IPS-18a (cell line): ENCODE data around the gene EPB41L1.

Source experiments
- H3K27ac ChIP-seq: one replicate; pipeline ENCODE4 v1.5.1; 2013; ENCODE audit warnings: low read length
- H3K27me3 ChIP-seq: one replicate; pipeline ENCODE4 v1.6.1; 2013; ENCODE audit warnings: mild to moderate bottlenecking, low read length; ENCODE audit not compliant: control insufficient read depth, insufficient read depth
- H3K36me3 ChIP-seq: one replicate; pipeline ENCODE4 v1.6.1; 2013; ENCODE audit warnings: low read depth, low read length; ENCODE audit not compliant: control insufficient read depth
- H3K4me1 ChIP-seq: one replicate; pipeline ENCODE4 v1.6.1; 2013; ENCODE audit warnings: low read depth, low read length; ENCODE audit not compliant: control insufficient read depth
- H3K4me3 ChIP-seq: one replicate; pipeline ENCODE4 v1.5.1; 2013; ENCODE audit warnings: low read length
- H3K9ac ChIP-seq: one replicate; pipeline ENCODE4 v1.6.1; 2013; ENCODE audit warnings: mild to moderate bottlenecking, low read length, moderate library complexity
- H3K9me3 ChIP-seq: one replicate; pipeline ENCODE4 v1.6.1; 2013; ENCODE audit warnings: low read depth, low read length; ENCODE audit not compliant: control insufficient read depth

EPB41L1 gene

DNA sequence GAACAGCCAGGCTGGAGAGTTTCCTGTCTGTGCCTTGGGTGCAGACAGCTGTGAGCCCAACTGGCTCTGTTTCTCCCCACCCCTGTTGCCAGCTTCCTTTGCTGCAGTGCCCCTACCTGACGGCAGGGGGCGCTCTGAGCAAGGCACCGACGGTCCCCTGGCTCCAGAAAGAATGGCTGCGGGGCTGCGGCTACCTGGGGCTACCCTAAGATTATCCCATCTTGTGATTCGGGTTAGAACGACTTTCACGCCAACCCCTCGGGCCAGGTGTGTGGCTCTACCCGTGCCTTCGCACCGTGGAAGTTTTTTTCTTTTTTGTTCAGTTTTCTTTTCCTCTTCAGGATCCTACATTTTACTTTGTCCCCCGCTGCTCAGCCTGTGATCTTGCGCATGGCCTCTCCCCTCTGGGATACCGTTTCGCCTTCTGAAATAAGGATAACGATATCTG is 48.4 kb downstream of the EPB41L1 start:
- Histone ChIP-seq H3K27ac (no peak overlapping the region), H3K27me3 (no peaks in the 10 kb centered on the region), H3K9me3 (no peaks in the 10 kb centered on the region), H3K9ac (no peak overlapping the region), H3K36me3 (no peaks in the 10 kb centered on the region), H3K4me1 (no peaks in the 10 kb centered on the region), H3K4me3 (no peak overlapping the region)

DNA sequence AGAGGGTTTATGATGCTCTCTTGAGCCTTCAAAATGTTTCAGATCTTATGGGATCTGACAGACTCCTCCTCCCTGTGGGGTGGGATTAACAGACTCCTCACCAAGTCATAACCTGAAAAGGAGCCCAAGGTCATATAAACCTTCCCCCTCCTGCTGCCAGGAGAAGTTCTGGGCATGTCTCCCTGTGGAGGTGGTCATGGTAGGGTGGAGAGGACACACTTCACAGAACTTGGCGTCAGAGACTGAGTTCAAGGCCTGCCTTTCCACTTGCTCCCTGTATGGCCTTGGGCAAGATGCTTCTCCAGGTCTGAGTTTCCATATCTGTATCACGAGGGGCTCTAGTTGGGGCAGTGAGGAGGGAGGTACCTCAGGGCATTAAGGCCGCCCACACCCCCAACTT is 49.3 kb downstream of the EPB41L1 start:
- H3K4me3 ChIP-seq, result no peak overlapping the region
- no peak overlapping the region for H3K27ac ChIP-seq
- H3K9me3 ChIP-seq, result no peaks in the 10 kb centered on the region

DNA sequence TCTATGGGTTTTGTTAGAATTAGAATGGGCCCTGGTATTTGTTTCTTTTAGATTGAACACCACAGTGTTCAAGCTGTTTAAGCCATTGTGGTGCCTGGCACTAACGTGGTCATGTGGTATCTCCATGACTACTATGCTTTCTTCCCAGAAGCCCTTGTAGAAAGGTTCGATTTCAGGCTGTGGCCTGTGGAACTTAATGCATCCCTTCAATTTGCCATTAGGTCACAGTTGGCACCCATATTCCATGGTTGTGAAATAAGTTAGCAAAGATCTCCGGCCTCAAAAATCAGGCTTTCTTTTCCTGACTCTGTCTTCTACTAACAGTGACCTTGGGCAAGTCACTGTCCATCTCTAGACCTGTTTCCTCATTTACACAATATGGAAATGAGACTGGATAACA is 50.5 kb downstream of the EPB41L1 start:
- no peaks in the 10 kb centered on the region for H3K36me3 ChIP-seq
- H3K27me3 ChIP-seq, result no peaks in the 10 kb centered on the region
- no peak overlapping the region for H3K9ac ChIP-seq
- no peaks in the 10 kb centered on the region for H3K9me3 ChIP-seq
- H3K4me1 ChIP-seq, result no peaks in the 10 kb centered on the region
- H3K4me3 ChIP-seq, result no peak overlapping the region
- no peak overlapping the region for H3K27ac ChIP-seq

More for the DNA sequence above, 49.3 kb downstream of the EPB41L1 start:
- Histone ChIP-seq H3K36me3 (no peaks in the 10 kb centered on the region), H3K9ac (no peak overlapping the region), H3K4me1 (no peaks in the 10 kb centered on the region), H3K27me3 (no peaks in the 10 kb centered on the region)

DNA sequence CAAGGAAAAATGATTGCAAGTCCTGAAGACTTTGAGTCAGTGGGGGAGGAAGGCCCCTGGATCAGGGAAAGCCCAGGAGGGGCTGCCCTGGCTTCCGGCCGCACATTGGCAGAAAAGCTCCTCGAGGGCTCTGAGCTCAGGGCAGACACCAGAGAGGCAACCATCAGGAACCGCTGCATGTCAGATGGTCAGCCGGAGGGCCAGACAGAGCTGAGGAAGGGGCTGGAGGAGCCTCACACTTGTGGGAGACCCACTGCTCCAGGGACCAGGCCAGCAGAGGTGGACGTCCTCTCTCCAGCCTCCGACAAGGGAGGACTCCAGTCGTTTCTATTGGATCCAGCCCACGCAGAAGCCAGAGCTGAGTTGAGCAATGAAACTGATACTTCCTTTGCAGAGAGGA is 51.5 kb downstream of the EPB41L1 start:
- no peaks in the 10 kb centered on the region for H3K9me3 ChIP-seq
- no peak overlapping the region for H3K9ac ChIP-seq
- no peak overlapping the region for H3K4me3 ChIP-seq
- no peak overlapping the region for H3K27ac ChIP-seq
- H3K36me3 ChIP-seq, result no peaks in the 10 kb centered on the region
- no peaks in the 10 kb centered on the region for H3K4me1 ChIP-seq
- H3K27me3 ChIP-seq, result no peaks in the 10 kb centered on the region

DNA sequence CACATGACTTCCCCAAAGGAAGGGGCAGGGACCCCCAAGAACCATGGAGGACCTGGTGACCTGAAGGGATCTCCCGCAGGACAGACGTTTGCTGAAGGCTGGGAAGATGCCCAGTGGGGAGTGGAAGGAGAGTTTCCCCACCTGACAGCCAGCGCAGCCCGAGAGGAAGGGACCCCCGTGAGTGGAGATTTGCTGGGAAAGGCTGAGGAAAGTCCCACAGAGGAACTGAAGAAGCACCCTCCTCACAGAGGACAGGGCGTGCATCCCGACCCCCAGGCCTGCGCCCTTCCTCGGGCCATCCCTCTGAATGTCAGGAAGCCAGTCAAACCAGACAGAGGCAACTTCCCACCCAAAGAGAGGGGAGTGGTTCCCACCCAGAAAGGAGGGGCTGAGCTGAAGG is 52.1 kb downstream of the EPB41L1 start:
- H3K9ac ChIP-seq, result no peak overlapping the region
- H3K27ac ChIP-seq, result no peak overlapping the region
- H3K27me3 ChIP-seq, result no peaks in the 10 kb centered on the region
- no peaks in the 10 kb centered on the region for H3K36me3 ChIP-seq
- no peak overlapping the region for H3K4me3 ChIP-seq
- no peaks in the 10 kb centered on the region for H3K9me3 ChIP-seq
- no peaks in the 10 kb centered on the region for H3K4me1 ChIP-seq

DNA sequence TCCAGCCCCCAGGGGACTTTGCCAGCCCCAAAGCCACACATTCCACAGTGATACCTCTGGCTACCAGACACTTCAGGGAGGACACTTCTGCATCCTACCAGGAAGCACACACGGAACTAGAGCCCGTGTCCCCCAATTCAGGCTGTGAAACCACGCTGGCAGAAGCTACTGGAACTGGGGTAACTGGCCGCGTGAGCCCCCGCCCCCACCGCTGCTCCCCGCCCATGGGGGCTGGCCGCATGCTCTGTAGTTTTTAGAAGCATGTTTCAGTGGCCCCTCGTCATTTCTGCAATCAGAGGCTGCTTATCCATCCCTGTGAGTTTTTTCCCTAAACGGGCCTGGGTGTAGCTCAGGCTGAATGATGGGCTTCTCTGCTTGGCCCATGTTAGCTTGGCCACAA is 53.1 kb downstream of the EPB41L1 start:
- H3K36me3 ChIP-seq, result no peaks in the 10 kb centered on the region
- no peak overlapping the region for H3K4me3 ChIP-seq
- H3K9me3 ChIP-seq, result no peaks in the 10 kb centered on the region
- H3K4me1 ChIP-seq, result no peaks in the 10 kb centered on the region
- H3K27ac ChIP-seq, result no peak overlapping the region
- H3K27me3 ChIP-seq, result no peaks in the 10 kb centered on the region
- no peak overlapping the region for H3K9ac ChIP-seq

DNA sequence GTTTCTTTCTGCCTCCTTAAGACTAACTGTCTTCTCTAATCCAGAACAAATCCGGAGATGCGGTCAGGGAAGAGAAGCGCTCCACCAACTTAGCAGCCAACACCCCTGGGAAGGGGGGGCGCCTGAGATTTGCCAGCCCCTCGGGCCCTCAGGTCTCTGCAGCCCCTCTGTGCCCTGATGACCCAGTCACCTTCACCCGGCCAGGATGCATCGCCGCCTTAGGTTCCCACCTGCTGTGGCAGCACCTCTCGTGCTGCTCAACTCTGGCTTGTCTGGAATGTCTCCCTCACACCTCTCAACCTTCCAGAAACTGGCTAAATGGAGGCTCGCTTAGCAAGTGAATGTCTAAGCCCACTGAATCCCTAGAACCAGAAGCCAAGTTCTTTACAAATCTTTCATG is 53.7 kb downstream of the EPB41L1 start:
- H3K27ac ChIP-seq, result no peak overlapping the region
- no peaks in the 10 kb centered on the region for H3K36me3 ChIP-seq
- no peak overlapping the region for H3K4me3 ChIP-seq

DNA sequence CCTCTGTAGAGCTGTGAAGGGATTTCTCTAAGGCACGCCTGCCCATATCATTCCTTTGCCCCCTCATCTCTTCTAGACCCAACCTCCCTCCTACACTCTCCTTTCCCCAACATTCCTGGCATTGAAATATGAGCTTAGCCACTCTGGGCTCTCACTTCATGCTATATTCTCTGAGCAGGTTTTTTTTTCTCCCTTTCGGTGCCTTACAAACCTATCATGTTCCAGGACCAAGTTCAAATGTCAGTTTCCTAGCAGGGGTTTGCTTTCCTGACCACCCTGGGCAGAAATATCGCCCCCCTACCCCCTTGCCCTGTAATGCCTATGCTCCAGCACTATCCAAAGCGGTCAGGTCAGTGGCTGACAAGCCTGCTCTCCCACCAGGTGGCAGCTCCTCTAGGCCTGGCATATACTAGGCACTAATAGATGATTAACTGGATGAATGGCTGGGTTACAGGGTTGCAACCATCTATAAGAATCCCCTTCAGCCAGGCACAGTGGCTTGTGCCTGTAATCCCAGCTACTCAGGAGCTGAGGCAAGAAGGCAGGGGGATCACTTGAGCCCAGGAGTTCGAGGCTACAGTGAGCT is 56.0 kb downstream of the EPB41L1 start:
- H3K36me3 ChIP-seq, result no peaks in the 10 kb centered on the region
- no peak overlapping the region for H3K4me3 ChIP-seq
- H3K27ac ChIP-seq, result no peak overlapping the region
- no peak overlapping the region for H3K9ac ChIP-seq
- no peaks in the 10 kb centered on the region for H3K4me1 ChIP-seq
- H3K9me3 ChIP-seq, result no peaks in the 10 kb centered on the region
- H3K27me3 ChIP-seq, result no peaks in the 10 kb centered on the region

More for the DNA sequence above, 53.7 kb downstream of the EPB41L1 start:
- Histone ChIP-seq H3K4me1 (no peaks in the 10 kb centered on the region), H3K27me3 (no peaks in the 10 kb centered on the region), H3K9me3 (no peaks in the 10 kb centered on the region), H3K9ac (no peak overlapping the region)

DNA sequence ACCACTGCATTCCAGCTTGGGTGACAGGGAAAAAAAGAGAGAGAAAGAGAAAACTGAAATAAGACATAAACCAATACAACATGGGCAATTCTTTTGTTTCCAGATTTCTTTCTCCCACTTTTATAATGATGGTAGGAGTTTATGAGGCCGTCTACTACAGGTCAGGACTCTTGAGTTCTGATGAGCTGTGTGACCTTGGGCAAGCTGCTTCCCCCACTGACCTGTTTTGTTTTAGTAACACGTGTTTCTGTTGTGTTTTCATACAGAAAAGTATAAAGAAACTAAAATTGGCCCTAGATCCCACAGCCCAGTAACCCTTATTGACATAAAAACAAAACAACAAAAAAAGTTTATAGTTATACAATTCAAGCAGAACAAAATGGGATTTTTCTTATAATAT is 58.8 kb downstream of the EPB41L1 start:
- Histone ChIP-seq H3K36me3 (no peaks in the 10 kb centered on the region), H3K9me3 (no peaks in the 10 kb centered on the region), H3K4me1 (no peaks in the 10 kb centered on the region), H3K4me3 (no peak overlapping the region), H3K27ac (no peak overlapping the region), H3K9ac (no peak overlapping the region), H3K27me3 (no peaks in the 10 kb centered on the region)

DNA sequence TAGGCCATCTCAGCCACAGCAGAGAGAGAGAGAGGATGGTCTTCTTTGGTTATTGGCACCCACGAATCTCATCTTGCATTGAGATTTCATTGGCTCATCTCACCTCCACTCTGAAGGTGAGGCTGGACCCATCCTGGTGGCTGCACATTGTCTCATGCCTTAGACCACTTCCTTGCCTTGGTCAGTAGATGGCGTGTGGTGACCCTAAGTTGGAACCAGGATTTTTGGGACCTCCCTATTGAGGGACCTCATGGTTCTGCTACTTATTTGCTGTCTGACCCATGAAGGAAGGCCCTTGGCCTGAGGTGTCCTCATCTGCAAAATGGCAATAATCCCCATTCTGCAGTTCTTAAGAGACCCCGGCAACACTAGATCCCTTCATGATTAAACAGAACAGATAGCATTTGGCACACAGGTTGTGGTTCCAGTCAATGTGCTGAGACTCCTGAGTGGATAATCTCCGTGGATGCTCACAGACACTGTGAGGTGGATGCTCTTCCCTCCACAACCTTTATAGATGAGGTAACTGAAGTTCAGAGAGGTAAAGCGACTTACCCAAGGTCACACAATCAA is 60.2 kb downstream of the EPB41L1 start:
- Histone ChIP-seq H3K9me3 (no peaks in the 10 kb centered on the region), H3K4me3 (no peak overlapping the region), H3K4me1 (no peaks in the 10 kb centered on the region), H3K9ac (no peak overlapping the region), H3K36me3 (no peaks in the 10 kb centered on the region), H3K27ac (no peak overlapping the region), H3K27me3 (no peaks in the 10 kb centered on the region)

DNA sequence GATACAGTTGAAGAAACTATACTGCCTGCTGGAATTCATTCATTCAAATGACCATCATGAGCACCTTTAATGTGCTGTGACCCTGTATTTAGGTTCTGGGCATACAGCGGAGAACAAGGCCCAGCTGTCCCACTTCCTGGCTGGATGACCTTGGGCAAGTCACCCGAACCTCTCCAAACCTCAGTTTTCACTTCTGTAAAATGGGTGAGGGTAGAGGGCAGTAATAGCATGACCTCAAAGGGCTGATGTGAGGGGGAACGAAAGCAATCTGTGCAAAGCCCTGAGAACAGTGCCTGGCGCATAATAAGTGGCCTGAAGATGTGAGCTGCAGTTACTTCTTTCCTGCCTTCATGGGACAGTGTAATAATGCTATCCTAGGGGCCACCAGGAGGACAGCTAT is 61.2 kb downstream of the EPB41L1 start:
- H3K36me3 ChIP-seq, result no peaks in the 10 kb centered on the region
- no peak overlapping the region for H3K27ac ChIP-seq
- no peaks in the 10 kb centered on the region for H3K9me3 ChIP-seq
- no peak overlapping the region for H3K4me3 ChIP-seq
- H3K4me1 ChIP-seq, result no peaks in the 10 kb centered on the region
- no peak overlapping the region for H3K9ac ChIP-seq
- no peaks in the 10 kb centered on the region for H3K27me3 ChIP-seq

DNA sequence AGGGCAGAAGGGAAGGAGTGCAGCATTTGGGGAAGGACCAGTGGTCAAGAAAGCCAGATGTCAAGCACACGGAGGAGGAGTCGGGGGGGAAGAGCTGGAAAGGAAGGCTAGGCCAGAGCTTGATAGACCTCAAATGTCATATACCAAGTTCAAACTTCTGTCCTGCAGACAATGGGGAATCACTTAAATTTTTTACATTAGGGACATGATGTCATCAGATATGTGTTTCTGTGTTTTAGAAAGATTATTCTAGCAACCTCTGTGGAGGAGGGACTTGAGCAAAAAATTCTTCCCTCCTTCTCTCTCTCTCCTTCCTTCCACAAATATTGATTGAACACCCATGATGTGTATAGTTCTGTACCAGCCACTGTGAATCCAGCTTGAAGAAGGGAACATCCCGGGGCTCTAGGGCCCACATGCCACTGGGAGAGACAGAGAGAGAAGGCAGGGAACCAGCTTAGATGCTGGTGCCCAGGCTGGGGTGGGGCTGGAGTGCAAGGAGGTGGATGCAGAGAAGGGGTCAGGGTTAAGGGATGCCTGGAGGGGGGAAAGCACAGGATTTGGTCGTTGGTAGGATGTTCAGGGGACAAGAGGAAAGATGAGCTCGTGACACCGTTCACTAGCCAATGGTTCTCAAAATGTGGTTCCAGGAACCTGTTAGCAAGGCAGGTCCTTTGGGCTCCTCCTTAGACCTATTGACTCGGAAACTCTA is 61.9 kb downstream of the EPB41L1 start:
- H3K9me3 ChIP-seq, result no peaks in the 10 kb centered on the region
- H3K4me1 ChIP-seq, result no peaks in the 10 kb centered on the region
- H3K27me3 ChIP-seq, result no peaks in the 10 kb centered on the region
- no peak overlapping the region for H3K4me3 ChIP-seq
- H3K36me3 ChIP-seq, result no peaks in the 10 kb centered on the region
- H3K27ac ChIP-seq, result no peak overlapping the region
- no peak overlapping the region for H3K9ac ChIP-seq
